Keratinocyte (primary cell): ENCODE results near the gene WTIP. TPM values are rescaled to one million over a fixed set of nuclear protein-coding genes. Genes with fewer than 3 reads are reported as not detected.

Experiments
- DNase-seq: peaks from one replicate; pipeline ENCODE4 v3.0.0-alpha.2; 2011; ENCODE audit warnings: low read depth, missing footprints, low spot score
- FAIRE-seq: peaks from 2 replicates; lab custom pipeline; 2011; peaks lifted over from hg19 to GRCh38; lab: Jason Lieb, UNC
- H2AFZ ChIP-seq: 2 replicates; pipeline ENCODE4 v1.6.0; 2012; ENCODE audit warnings: low read length, control low read depth, inconsistent platforms; ENCODE audit not compliant: control insufficient read depth
- H3K27ac ChIP-seq: 2 replicates; pipeline ENCODE4 v1.5.1; 2011; ENCODE audit warnings: low read length; ENCODE audit not compliant: control insufficient read depth, insufficient read depth
- H3K27me3 ChIP-seq: 3 replicates; pipeline ENCODE4 v1.6.0; 2011; ENCODE audit warnings: low read length; ENCODE audit not compliant: control insufficient read depth, insufficient read depth; ENCODE audit errors: extremely low read depth
- H3K36me3 ChIP-seq, 2 experiments: 2 replicates in 1 of 2; 3 replicates in 1 of 2; pipeline ENCODE4 v1.5.1; 2011; ENCODE audit warnings: low read length in 2 of 2, mild to moderate bottlenecking in 1 of 2; ENCODE audit not compliant: control insufficient read depth in 2 of 2, insufficient read depth in 2 of 2; ENCODE audit errors: extremely low read depth in 1 of 2
- H3K4me1 ChIP-seq: 3 replicates; pipeline ENCODE4 v1.5.1; 2011; ENCODE audit warnings: low read length; ENCODE audit not compliant: control insufficient read depth, insufficient read depth; ENCODE audit errors: extremely low read depth
- H3K4me2 ChIP-seq: 3 replicates; pipeline ENCODE4 v1.6.0; 2011; ENCODE audit warnings: low read depth, low read length; ENCODE audit not compliant: control insufficient read depth, insufficient read depth; ENCODE audit errors: extremely low read depth
- H3K4me3 ChIP-seq, 3 experiments: fragments of 200-600 bp in 1 of 3; sonication (generic) in 1 of 3; 2 replicates in 2 of 3; 3 replicates in 1 of 3; pipeline ENCODE4 v1.5.1; 2011 to 2016; ENCODE audit warnings: low read length in 3 of 3, mild to moderate bottlenecking in 3 of 3, control low read depth in 2 of 3, inconsistent platforms in 1 of 3, low read depth in 1 of 3, mixed read lengths in 1 of 3, mixed run types in 1 of 3, moderate library complexity in 1 of 3; ENCODE audit not compliant: control insufficient read depth in 2 of 3, insufficient read depth in 2 of 3; ENCODE audit errors: extremely low read depth in 1 of 3
- H3K79me2 ChIP-seq: 2 replicates; pipeline ENCODE4 v1.6.0; 2012; ENCODE audit warnings: low read length; ENCODE audit not compliant: control insufficient read depth, insufficient read depth
- H3K9ac ChIP-seq: 3 replicates; pipeline ENCODE4 v1.6.0; 2011; ENCODE audit warnings: low read length; ENCODE audit not compliant: control insufficient read depth, insufficient read depth; ENCODE audit errors: extremely low read depth
- H3K9me1 ChIP-seq: 3 replicates; pipeline ENCODE4 v1.6.0; 2011; ENCODE audit warnings: low read length; ENCODE audit not compliant: control insufficient read depth, insufficient read depth; ENCODE audit errors: extremely low read depth
- H3K9me3 ChIP-seq: 2 replicates; pipeline ENCODE4 v1.5.1; 2012; ENCODE audit warnings: low read depth, low read length; ENCODE audit not compliant: control insufficient read depth
- H4K20me1 ChIP-seq: 3 replicates; pipeline ENCODE4 v1.6.0; 2011; ENCODE audit warnings: low read length; ENCODE audit not compliant: control insufficient read depth, insufficient read depth; ENCODE audit errors: extremely low read depth
- EZH2 ChIP-seq: IDR thresholded peaks from one replicate; pipeline ENCODE4 v1.6.1; 2012; ENCODE audit warnings: inconsistent platforms, mild to moderate bottlenecking, low read length, moderate library complexity
- dilution Hi-C: fragments of 300-500 bp; cut with MboI; formaldehyde crosslinking; loops from one replicate; pipeline ENCODE4 v1.7.0; 2020; ENCODE audit warnings: low sequenced_read_pairs; ENCODE audit not compliant: extremely low pct_ligation_motif_present
- polyA plus RNA-seq, 5 experiments: library from polyadenylated mRNA; depleted of rRNA in 3 of 5; stranded (reverse) in 3 of 5; stranded (forward) in 1 of 5; unstranded in 1 of 5; fragments of >200 nt; gene quantifications; 1 replicate in 1 of 5; 2 replicates in 3 of 5; 3 replicates in 1 of 5; pipeline versions ENCODE4 v1.2.1 to v1.2.3, GENCODE V29; 2011 to 2012; ENCODE audit warnings: missing spikeins in 2 of 5, low read depth in 1 of 5, low replicate concordance in 1 of 5
- TF ChIP-seq, protein P1 (sequence below), 3 experiments: IDR thresholded peaks in 1 of 3; conservative IDR thresholded peaks in 1 of 3; optimal IDR thresholded peaks in 1 of 3; 2 replicates in 2 of 3; 3 replicates in 1 of 3; pipeline versions ENCODE3 to v1.5.1; 2011; ENCODE audit warnings: low read length in 3 of 3, mild to moderate bottlenecking in 3 of 3, moderate library complexity in 2 of 3, control low read depth in 1 of 3, inconsistent platforms in 1 of 3; ENCODE audit not compliant: insufficient read depth in 2 of 3; ENCODE audit errors: extremely low read depth in 1 of 3

The WTIP gene
- polyA plus RNA-seq, 1 donor (not counting 4 experiments of a cell fraction or from before 2014, with no cell fraction given) = 14.5 TPM

GRCh38 chr19:34481861-34482379 lies 362 bp downstream of the WTIP start:
- H3K27ac ChIP-seq = no peak overlapping the region
- peak overlapping the region; percentile 55 to 75 (median 68) for H3K4me3 ChIP-seq
- peaks cover 4% of the 10 kb centered on the region for H3K4me1 ChIP-seq
- no peak for TF ChIP-seq EZH2
- TF ChIP-seq, protein P1, sequence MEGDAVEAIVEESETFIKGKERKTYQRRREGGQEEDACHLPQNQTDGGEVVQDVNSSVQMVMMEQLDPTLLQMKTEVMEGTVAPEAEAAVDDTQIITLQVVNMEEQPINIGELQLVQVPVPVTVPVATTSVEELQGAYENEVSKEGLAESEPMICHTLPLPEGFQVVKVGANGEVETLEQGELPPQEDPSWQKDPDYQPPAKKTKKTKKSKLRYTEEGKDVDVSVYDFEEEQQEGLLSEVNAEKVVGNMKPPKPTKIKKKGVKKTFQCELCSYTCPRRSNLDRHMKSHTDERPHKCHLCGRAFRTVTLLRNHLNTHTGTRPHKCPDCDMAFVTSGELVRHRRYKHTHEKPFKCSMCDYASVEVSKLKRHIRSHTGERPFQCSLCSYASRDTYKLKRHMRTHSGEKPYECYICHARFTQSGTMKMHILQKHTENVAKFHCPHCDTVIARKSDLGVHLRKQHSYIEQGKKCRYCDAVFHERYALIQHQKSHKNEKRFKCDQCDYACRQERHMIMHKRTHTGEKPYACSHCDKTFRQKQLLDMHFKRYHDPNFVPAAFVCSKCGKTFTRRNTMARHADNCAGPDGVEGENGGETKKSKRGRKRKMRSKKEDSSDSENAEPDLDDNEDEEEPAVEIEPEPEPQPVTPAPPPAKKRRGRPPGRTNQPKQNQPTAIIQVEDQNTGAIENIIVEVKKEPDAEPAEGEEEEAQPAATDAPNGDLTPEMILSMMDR (optimal IDR thresholded peaks at IDR 0.05 in 1 of 3, IDR thresholded peaks at IDR 0.05 in 1 of 3, conservative IDR thresholded peaks at IDR 0.05 in 1 of 3; ENCODE audit: extremely low read depth in 1 of 3, insufficient read depth in 2 of 3, low read length in 3 of 3) = no peak
- DNase-seq = no peak
- H3K79me2 ChIP-seq = peaks cover 29% of the 10 kb centered on the region
- H3K36me3 ChIP-seq = no peaks in the 10 kb centered on the region
- H3K9ac ChIP-seq = peak overlapping the region; percentile 65
- dilution Hi-C loops = no loop called here
- H4K20me1 ChIP-seq = peaks cover 7% of the 10 kb centered on the region
- FAIRE-seq = no peak
- H3K9me3 ChIP-seq = no peaks in the 10 kb centered on the region
- no peak overlapping the region for H2AFZ ChIP-seq
- peak overlapping the region; percentile 88 for H3K4me2 ChIP-seq
- no peaks in the 10 kb centered on the region for H3K9me1 ChIP-seq
- H3K27me3 ChIP-seq = no peaks in the 10 kb centered on the region

DNA sequence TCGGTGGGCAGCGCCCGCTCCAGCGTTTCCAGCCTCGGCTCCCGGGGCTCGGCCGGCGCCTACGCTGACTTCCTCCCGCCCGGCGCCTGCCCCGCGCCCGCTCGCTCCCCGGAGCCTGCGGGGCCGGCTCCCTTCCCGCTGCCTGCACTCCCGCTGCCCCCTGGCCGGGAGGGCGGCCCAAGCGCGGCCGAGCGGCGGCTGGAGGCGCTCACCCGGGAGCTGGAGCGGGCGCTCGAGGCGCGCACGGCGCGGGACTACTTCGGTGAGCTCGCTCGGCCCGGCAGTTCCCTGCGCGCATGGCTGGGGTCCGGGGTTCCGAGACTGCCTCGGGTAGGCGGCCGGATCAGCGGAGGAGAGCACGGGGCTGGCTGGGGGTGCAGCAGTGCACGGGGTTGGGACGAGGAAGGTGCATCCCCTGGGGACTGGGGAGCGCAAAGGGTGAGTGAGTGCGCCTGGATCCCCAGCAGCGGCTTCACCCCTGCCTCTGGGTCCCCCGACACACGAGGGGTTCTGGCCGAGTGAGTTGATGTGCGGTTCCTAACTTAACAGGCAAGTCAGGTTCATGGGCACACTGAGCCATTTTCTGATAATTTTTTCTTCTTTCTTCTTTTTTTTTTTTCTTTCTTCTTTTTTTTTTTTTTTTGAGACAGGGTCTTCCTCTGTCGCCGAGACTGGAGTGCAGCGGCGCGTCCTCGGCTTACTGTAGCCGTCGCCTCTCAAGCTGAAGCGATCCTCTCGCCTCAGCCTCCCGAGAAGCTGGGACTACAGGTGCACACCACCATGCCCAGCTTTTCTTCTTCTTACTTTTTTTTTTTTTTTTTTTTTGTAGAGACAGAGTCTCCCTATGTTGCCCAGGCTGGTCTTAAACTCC lies 1.1 kb downstream of the WTIP start:
- TF ChIP-seq, protein P1 (optimal IDR thresholded peaks at IDR 0.05 in 1 of 3, IDR thresholded peaks at IDR 0.05 in 1 of 3, conservative IDR thresholded peaks at IDR 0.05 in 1 of 3; ENCODE audit: extremely low read depth in 1 of 3, insufficient read depth in 2 of 3, low read length in 3 of 3) = no peak
- no peak for TF ChIP-seq EZH2
- no peaks in the 10 kb centered on the region for H3K9me3 ChIP-seq
- peak overlapping the region; percentile 65 for H3K9ac ChIP-seq
- dilution Hi-C loops = no loop called here
- peaks cover 4% of the 10 kb centered on the region for H3K4me1 ChIP-seq
- peak overlapping the region; percentile 88 for H3K4me2 ChIP-seq
- H3K4me3 ChIP-seq = peak overlapping the region; percentile 55 to 75 (median 68)
- no peaks in the 10 kb centered on the region for H3K9me1 ChIP-seq
- H3K36me3 ChIP-seq = no peaks in the 10 kb centered on the region
- FAIRE-seq (no peak), DNase-seq (no peak)
- peak overlapping the region; percentile 16 for H2AFZ ChIP-seq
- H3K27ac ChIP-seq = no peak overlapping the region
- H3K27me3 ChIP-seq = no peaks in the 10 kb centered on the region
- H4K20me1 ChIP-seq = peaks cover 7% of the 10 kb centered on the region
- H3K79me2 ChIP-seq = peaks cover 33% of the 10 kb centered on the region
